ENCODE data around the gene CLIP4. TPM values are rescaled to one million over a fixed set of nuclear protein-coding genes. Genes with fewer than 3 reads are reported as not detected.

CLIP4 gene
- total and polyA plus RNA-seq, 10 of the 15 experiments (the other 5 are each of a cell fraction or from before 2014, with no cell fraction given) = 5.5 to 34.9 (median 16.8) TPM

DNA sequence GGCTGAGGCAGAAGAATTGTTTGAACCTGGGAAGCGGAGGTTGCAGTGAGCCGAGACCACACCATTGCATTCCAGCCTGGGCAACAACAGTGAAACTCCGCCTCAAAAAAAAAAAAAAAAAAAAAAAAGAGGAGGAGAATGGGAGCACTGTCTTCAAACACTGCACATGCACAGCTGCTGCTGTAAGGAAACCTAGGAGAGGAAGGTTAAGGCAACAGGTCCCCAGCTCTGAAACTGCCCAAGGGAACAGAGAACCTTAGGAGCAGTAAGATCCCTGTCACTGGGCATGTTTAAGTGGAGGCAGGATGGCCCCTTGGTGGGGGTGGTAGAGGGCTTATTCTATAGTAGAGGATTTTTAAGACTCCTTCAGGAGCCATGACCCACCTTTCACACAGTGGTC, 111.2 kb downstream of the CLIP4 start:
- no peak overlapping the region for H3K27ac ChIP-seq (ENCODE audit: control insufficient read depth, insufficient read depth)
- SMC1A ChIA-PET (ENCODE audit: uncharacterized antibody, unreplicated experiment) = no interaction called here
- H3K4me3 ChIP-seq = no peak overlapping the region

More for the DNA sequence above, 111.2 kb downstream of the CLIP4 start:
- POLR2A ChIA-PET = interaction anchor here (0.6 kb wide), 2 partner anchors 119 to 460 kb away, joined by 3 to 6 read pairs; no protein-coding TSS in a partner anchor
- H3K36me3 ChIP-seq (ENCODE audit: control insufficient read depth in 2 of 2, insufficient read depth in 2 of 2, low read length in 1 of 2) = no peaks in the 10 kb centered on the region
- H2AFZ ChIP-seq (ENCODE audit: control insufficient read depth, low read depth, low read length) = no peak overlapping the region
- DNase-seq (ENCODE audit: low read depth, low spot score) = no peak
- FAIRE-seq = no peak
- no peak for ATAC-seq
- no peak overlapping the region for H3K9ac ChIP-seq (ENCODE audit: control insufficient read depth, insufficient read depth, low read length)
- BruUV-seq (replicated peaks) = no TSS peak
- no peaks in the 10 kb centered on the region for H3K79me2 ChIP-seq (ENCODE audit: control insufficient read depth, insufficient read depth, low read length)
- RAD21 ChIA-PET (ENCODE audit: unreplicated experiment) = interaction anchor here (0.6 kb wide), 1 partner anchor 127 kb away, joined by 3 read pairs; no protein-coding TSS in a partner anchor
- H3K4me2 ChIP-seq (ENCODE audit: control insufficient read depth, insufficient read depth) = no peak overlapping the region
- intact Hi-C loops (cut with micrococcal nuclease; ENCODE audit: unreplicated experiment) (no loop called here), in situ Hi-C loops (cut with MboI) (no loop called here)
- no peaks in the 10 kb centered on the region for H3K4me1 ChIP-seq (ENCODE audit: control insufficient read depth, insufficient read depth, low read length)
- no peaks in the 10 kb centered on the region for H3K27me3 ChIP-seq (replicated peaks in 1 of 2; ENCODE audit: control insufficient read depth in 2 of 2, insufficient read depth in 2 of 2, low read length in 1 of 2)
- CTCF ChIA-PET = no interaction called here
- 100% methylated on average over 2 of the region's 3 CpGs for WGBS (ENCODE audit: insufficient coverage, insufficient replicate concordance, low lambda C conversion rate, missing lambda C conversion rate)
- H3K9me3 ChIP-seq (replicated peaks; ENCODE audit: control insufficient read depth, insufficient read depth, low read length) = no peaks in the 10 kb centered on the region
- no peak for TF ChIP-seq HDAC2 (IDR thresholded peaks at IDR 0.05)
- no peak for TF ChIP-seq ZNF24 (IDR thresholded peaks at IDR 0.05)
- TF ChIP-seq HDGF (IDR thresholded peaks at IDR 0.05) = no peak
- no peak for TF ChIP-seq SREBF2 (IDR thresholded peaks at IDR 0.05; ENCODE audit: low read length)
- TF ChIP-seq MXI1 (IDR thresholded peaks at IDR 0.05; ENCODE audit: low read depth, low read length) = no peak
- no peak for TF ChIP-seq POU2F2 (IDR thresholded peaks at IDR 0.05; ENCODE audit: borderline replicate concordance, low read depth, low read length)
- no peak for TF ChIP-seq BRCA1 (IDR thresholded peaks at IDR 0.05; ENCODE audit: low read depth, low read length)
- no peak for TF ChIP-seq TAF1 (IDR thresholded peaks at IDR 0.05; ENCODE audit: borderline replicate concordance, low read depth, low read length)
- TF ChIP-seq ZNF217 (IDR thresholded peaks at IDR 0.05) = no peak
- TF ChIP-seq, protein P1, sequence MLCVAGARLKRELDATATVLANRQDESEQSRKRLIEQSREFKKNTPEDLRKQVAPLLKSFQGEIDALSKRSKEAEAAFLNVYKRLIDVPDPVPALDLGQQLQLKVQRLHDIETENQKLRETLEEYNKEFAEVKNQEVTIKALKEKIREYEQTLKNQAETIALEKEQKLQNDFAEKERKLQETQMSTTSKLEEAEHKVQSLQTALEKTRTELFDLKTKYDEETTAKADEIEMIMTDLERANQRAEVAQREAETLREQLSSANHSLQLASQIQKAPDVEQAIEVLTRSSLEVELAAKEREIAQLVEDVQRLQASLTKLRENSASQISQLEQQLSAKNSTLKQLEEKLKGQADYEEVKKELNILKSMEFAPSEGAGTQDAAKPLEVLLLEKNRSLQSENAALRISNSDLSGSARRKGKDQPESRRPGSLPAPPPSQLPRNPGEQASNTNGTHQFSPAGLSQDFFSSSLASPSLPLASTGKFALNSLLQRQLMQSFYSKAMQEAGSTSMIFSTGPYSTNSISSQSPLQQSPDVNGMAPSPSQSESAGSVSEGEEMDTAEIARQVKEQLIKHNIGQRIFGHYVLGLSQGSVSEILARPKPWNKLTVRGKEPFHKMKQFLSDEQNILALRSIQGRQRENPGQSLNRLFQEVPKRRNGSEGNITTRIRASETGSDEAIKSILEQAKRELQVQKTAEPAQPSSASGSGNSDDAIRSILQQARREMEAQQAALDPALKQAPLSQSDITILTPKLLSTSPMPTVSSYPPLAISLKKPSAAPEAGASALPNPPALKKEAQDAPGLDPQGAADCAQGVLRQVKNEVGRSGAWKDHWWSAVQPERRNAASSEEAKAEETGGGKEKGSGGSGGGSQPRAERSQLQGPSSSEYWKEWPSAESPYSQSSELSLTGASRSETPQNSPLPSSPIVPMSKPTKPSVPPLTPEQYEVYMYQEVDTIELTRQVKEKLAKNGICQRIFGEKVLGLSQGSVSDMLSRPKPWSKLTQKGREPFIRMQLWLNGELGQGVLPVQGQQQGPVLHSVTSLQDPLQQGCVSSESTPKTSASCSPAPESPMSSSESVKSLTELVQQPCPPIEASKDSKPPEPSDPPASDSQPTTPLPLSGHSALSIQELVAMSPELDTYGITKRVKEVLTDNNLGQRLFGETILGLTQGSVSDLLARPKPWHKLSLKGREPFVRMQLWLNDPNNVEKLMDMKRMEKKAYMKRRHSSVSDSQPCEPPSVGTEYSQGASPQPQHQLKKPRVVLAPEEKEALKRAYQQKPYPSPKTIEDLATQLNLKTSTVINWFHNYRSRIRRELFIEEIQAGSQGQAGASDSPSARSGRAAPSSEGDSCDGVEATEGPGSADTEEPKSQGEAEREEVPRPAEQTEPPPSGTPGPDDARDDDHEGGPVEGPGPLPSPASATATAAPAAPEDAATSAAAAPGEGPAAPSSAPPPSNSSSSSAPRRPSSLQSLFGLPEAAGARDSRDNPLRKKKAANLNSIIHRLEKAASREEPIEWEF (IDR thresholded peaks at IDR 0.05; ENCODE audit: insufficient replicate concordance, low read depth, low read length) = no peak
- no peak for TF ChIP-seq NRF1 (conservative IDR thresholded peaks at IDR 0.05; ENCODE audit: low read depth, low read length)
- TF ChIP-seq GABPA (IDR thresholded peaks at IDR 0.05; ENCODE audit: low read depth) = no peak
- TF ChIP-seq ESRRA (IDR thresholded peaks at IDR 0.05; ENCODE audit: low read length) = no peak
- no peaks in the 10 kb centered on the region for H4K20me1 ChIP-seq (ENCODE audit: control insufficient read depth, insufficient read depth)

All from GM12878 (cell line).